NT2/D1 (cell line): Measurements from ENCODE around the gene BMPR1B.
A peak's percentile ranks its signal among the peaks of the same experiment; 100 is the strongest.

Experiments
- DNase-seq: peaks from one replicate; pipeline ENCODE4 v3.0.0-alpha.2; 2011; ENCODE audit warnings: low read depth, low spot score
- H3K27me3 ChIP-seq: 2 replicates; pipeline ENCODE4 v1.6.0; 2011; ENCODE audit warnings: mild to moderate bottlenecking; ENCODE audit not compliant: insufficient read length, insufficient read depth
- H3K36me3 ChIP-seq: 2 replicates; pipeline ENCODE4 v1.6.1; 2011; ENCODE audit warnings: mild to moderate bottlenecking, low read length, mixed read lengths; ENCODE audit not compliant: insufficient read depth, insufficient read length
- H3K4me1 ChIP-seq: 2 replicates; pipeline ENCODE4 v1.5.1; 2011; ENCODE audit not compliant: insufficient read depth, insufficient read length
- H3K4me3 ChIP-seq: 2 replicates; pipeline ENCODE4 v1.5.1; 2011; ENCODE audit warnings: low read depth; ENCODE audit not compliant: insufficient read length
- H3K9ac ChIP-seq: 2 replicates; pipeline ENCODE4 v1.6.0; 2011; ENCODE audit warnings: low read depth; ENCODE audit not compliant: insufficient read length
- H3K9me3 ChIP-seq: 2 replicates; pipeline ENCODE4 v1.5.1; 2011; ENCODE audit warnings: mild to moderate bottlenecking, low read length; ENCODE audit not compliant: insufficient read depth
- SUZ12 ChIP-seq: IDR thresholded peaks from 2 replicates; pipeline ENCODE4 v1.6.1; 2011; ENCODE audit not compliant: insufficient read length, insufficient read depth; ENCODE audit errors: extremely low read depth
- YY1 ChIP-seq: IDR thresholded peaks from 2 replicates; pipeline ENCODE4 v1.6.1; 2011; ENCODE audit not compliant: insufficient read length, insufficient read depth
- ZNF274 ChIP-seq: IDR thresholded peaks from 2 replicates; pipeline ENCODE4 v1.6.1; 2011; ENCODE audit warnings: mild to moderate bottlenecking, low read depth, low read length

The BMPR1B gene

GRCh38 chr4:95180531-95181242 is 422.9 kb downstream of the BMPR1B start:
- DNase-seq = no peak
- H3K9me3 ChIP-seq = peaks cover 14% of the 10 kb centered on the region; the same call in 1 of the 2 replicates
- no peaks in the 10 kb centered on the region for H3K4me1 ChIP-seq
- H3K4me3 ChIP-seq = peak overlapping the region; percentile 4
- no peak overlapping the region for H3K9ac ChIP-seq
- H3K27me3 ChIP-seq = no peaks in the 10 kb centered on the region
- H3K36me3 ChIP-seq = no peaks in the 10 kb centered on the region
- TF ChIP-seq SUZ12 = no peak
- no peak for TF ChIP-seq YY1
- TF ChIP-seq ZNF274 = no peak

- H3K27me3 ChIP-seq = no peaks in the 10 kb centered on the region
- H3K4me1 ChIP-seq = no peaks in the 10 kb centered on the region
- TF ChIP-seq ZNF274 = no peak
- no peak for TF ChIP-seq YY1
- no peak for TF ChIP-seq SUZ12
- H3K4me3 ChIP-seq = peak overlapping the region; percentile 4
- no peaks in the 10 kb centered on the region for H3K36me3 ChIP-seq
- peaks cover 14% of the 10 kb centered on the region; the same call in 1 of the 2 replicates for H3K9me3 ChIP-seq
- H3K9ac ChIP-seq = no peak overlapping the region
- DNase-seq = peak; percentile 38
Observed at GRCh38 chr4:95181243-95181995, 423.7 kb downstream of the BMPR1B start.

- Histone ChIP-seq H3K4me3 (no peak overlapping the region), H3K36me3 (no peaks in the 10 kb centered on the region), H3K9ac (no peak overlapping the region), H3K9me3 (peaks cover 11% of the 10 kb centered on the region; the same call in 1 of the 2 replicates), H3K4me1 (no peaks in the 10 kb centered on the region), H3K27me3 (no peaks in the 10 kb centered on the region)
- no peak for DNase-seq
- TF ChIP-seq YY1 (no peak), SUZ12 (no peak), ZNF274 (no peak)
Observed at GRCh38 chr4:95181996-95182306, 424.2 kb downstream of the BMPR1B start.

- no peak for TF ChIP-seq YY1
- TF ChIP-seq ZNF274 = no peak
- no peak for TF ChIP-seq SUZ12
- Histone ChIP-seq H3K9ac (no peak overlapping the region), H3K9me3 (no peaks in the 10 kb centered on the region), H3K36me3 (no peaks in the 10 kb centered on the region), H3K4me1 (no peaks in the 10 kb centered on the region), H3K27me3 (no peaks in the 10 kb centered on the region), H3K4me3 (no peak overlapping the region)
- no peak for DNase-seq
Observed at GRCh38 chr4:95183656-95184408, 426.1 kb downstream of the BMPR1B start.

- Histone ChIP-seq H3K4me3 (no peak overlapping the region), H3K4me1 (no peaks in the 10 kb centered on the region), H3K9me3 (no peaks in the 10 kb centered on the region), H3K9ac (no peak overlapping the region), H3K36me3 (no peaks in the 10 kb centered on the region), H3K27me3 (no peaks in the 10 kb centered on the region)
- TF ChIP-seq SUZ12 (no peak), YY1 (no peak), ZNF274 (no peak)
- no peak for DNase-seq
Observed at GRCh38 chr4:95186666-95187065, 428.9 kb downstream of the BMPR1B start.

GRCh38 chr4:95188701-95189370 is 431.1 kb downstream of the BMPR1B start:
- DNase-seq = no peak
- Histone ChIP-seq H3K4me3 (no peak overlapping the region), H3K4me1 (no peaks in the 10 kb centered on the region), H3K27me3 (no peaks in the 10 kb centered on the region), H3K36me3 (no peaks in the 10 kb centered on the region), H3K9me3 (no peaks in the 10 kb centered on the region), H3K9ac (no peak overlapping the region)
- TF ChIP-seq ZNF274 (no peak), SUZ12 (no peak), YY1 (no peak)
